ENCODE measurements around the gene ARPC5L. TPM values are rescaled to one million over a fixed set of nuclear protein-coding genes. Genes with fewer than 3 reads are reported as not detected.

The ARPC5L gene
- total RNA-seq, 1 experiment from 2014 or later = 50.0 TPM

GRCh38 chr9:124828489-124829333, 33.2 kb upstream of the ARPC5L start:
- intact Hi-C loops (cut with micrococcal nuclease) = no loop called here

GRCh38 chr9:124829334-124829669, 32.6 kb upstream of the ARPC5L start:
- Histone ChIP-seq H3K79me2 (ENCODE audit: insufficient read depth, low read length) (no peaks in the 10 kb centered on the region), H3K27ac (ENCODE audit: low read depth, low read length) (no peak overlapping the region), H3K9me2 (ENCODE audit: insufficient read depth) (no peaks in the 10 kb centered on the region), H3K9ac (ENCODE audit: low read length) (no peak overlapping the region), H4K20me1 (ENCODE audit: insufficient read depth) (no peaks in the 10 kb centered on the region), H3K4me3 (replicated peaks in 1 of 2; ENCODE audit: low read depth in 1 of 2, low read length in 2 of 2) (no peak overlapping the region), H3K36me3 (ENCODE audit: control insufficient read depth in 1 of 2, insufficient read depth in 2 of 2, low read length in 2 of 2) (no peaks in the 10 kb centered on the region), H3K4me1 (ENCODE audit: control insufficient read depth in 1 of 2, insufficient read depth in 2 of 2, low read length in 2 of 2) (peaks cover 19 to 29% of the 10 kb centered on the region in 2 experiments), H3K9me3 (ENCODE audit: control insufficient read depth in 1 of 2, insufficient read depth in 1 of 2, low read depth in 1 of 2, low read length in 2 of 2) (no peaks in the 10 kb centered on the region), H3K4me2 (ENCODE audit: low read length) (peak overlapping the region; percentile 36; the same call in 1 of the 2 replicates), H2AFZ (ENCODE audit: low read depth, low read length, poor library complexity, severe bottlenecking) (peak overlapping the region; percentile 75), H3K27me3 (ENCODE audit: insufficient read depth, low read length) (no peaks in the 10 kb centered on the region)
- CTCF ChIA-PET = interaction anchor here (0.9 to 2.5 kb wide), 2 partner anchors 11 to 23 kb away, joined by 3 to 10 read pairs; no protein-coding TSS in a partner anchor
- RAD21 ChIA-PET (ENCODE audit: low non-redundant PET in 1 of 2, low total read pairs in 2 of 2, uncharacterized antibody in 2 of 2, unreplicated experiment in 2 of 2) = no interaction called here
- no peak for DNase-seq (ENCODE audit: low read depth, low spot score)
- ATAC-seq = no peak
- POLR2A ChIA-PET = interaction anchor here (0.6 to 0.9 kb wide), 2 partner anchors 11 kb away, joined by 3 read pairs; no protein-coding TSS in a partner anchor
- intact Hi-C loops (cut with micrococcal nuclease) = no loop called here
- no TSS peak for BruUV-seq (replicated peaks)
- TF ChIP-seq EGR1 (IDR thresholded peaks at IDR 0.05; ENCODE audit: low read depth) (no peak), CBX3 (IDR thresholded peaks at IDR 0.05; ENCODE audit: low read depth) (no peak), JUND (IDR thresholded peaks at IDR 0.05) (no peak), ZNF274 (IDR thresholded peaks at IDR 0.05; ENCODE audit: low read depth, low read length) (no peak), SIN3A (IDR thresholded peaks at IDR 0.05; ENCODE audit: low read depth) (no peak), YY1 (IDR thresholded peaks at IDR 0.05; ENCODE audit: extremely low read depth, insufficient replicate concordance, low read depth, low read length) (no peak), MAX (IDR thresholded peaks at IDR 0.05) (no peak), CEBPB (IDR thresholded peaks at IDR 0.05; ENCODE audit: low read depth) (no peak), ATF3 (IDR thresholded peaks at IDR 0.05) (no peak)
- TF ChIP-seq, protein P1, sequence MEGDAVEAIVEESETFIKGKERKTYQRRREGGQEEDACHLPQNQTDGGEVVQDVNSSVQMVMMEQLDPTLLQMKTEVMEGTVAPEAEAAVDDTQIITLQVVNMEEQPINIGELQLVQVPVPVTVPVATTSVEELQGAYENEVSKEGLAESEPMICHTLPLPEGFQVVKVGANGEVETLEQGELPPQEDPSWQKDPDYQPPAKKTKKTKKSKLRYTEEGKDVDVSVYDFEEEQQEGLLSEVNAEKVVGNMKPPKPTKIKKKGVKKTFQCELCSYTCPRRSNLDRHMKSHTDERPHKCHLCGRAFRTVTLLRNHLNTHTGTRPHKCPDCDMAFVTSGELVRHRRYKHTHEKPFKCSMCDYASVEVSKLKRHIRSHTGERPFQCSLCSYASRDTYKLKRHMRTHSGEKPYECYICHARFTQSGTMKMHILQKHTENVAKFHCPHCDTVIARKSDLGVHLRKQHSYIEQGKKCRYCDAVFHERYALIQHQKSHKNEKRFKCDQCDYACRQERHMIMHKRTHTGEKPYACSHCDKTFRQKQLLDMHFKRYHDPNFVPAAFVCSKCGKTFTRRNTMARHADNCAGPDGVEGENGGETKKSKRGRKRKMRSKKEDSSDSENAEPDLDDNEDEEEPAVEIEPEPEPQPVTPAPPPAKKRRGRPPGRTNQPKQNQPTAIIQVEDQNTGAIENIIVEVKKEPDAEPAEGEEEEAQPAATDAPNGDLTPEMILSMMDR (IDR thresholded peaks at IDR 0.05 in 2 of 3, conservative IDR thresholded peaks at IDR 0.05 in 1 of 3; ENCODE audit: borderline replicate concordance in 1 of 3, insufficient read depth in 1 of 3, low read depth in 2 of 3, low read length in 2 of 3) = no peak

More at GRCh38 chr9:124828489-124829333, 33.2 kb upstream of the ARPC5L start:
- ChIA-PET CTCF (interaction anchor here (1.4 to 2.5 kb wide), 2 partner anchors 12 to 24 kb away, joined by 4 to 10 read pairs; partner anchors contain the start of gene WDR38), POLR2A (interaction anchor here (0.6 to 0.9 kb wide), 2 partner anchors 10 to 12 kb away, joined by 3 read pairs; no protein-coding TSS in a partner anchor), RAD21 (ENCODE audit: low non-redundant PET in 1 of 2, low total read pairs in 2 of 2, uncharacterized antibody in 2 of 2, unreplicated experiment in 2 of 2) (no interaction called here)
- DNase-seq (ENCODE audit: low read depth, low spot score) (no peak), ATAC-seq (no peak)
- Histone ChIP-seq H3K4me1 (ENCODE audit: control insufficient read depth in 1 of 2, insufficient read depth in 2 of 2, low read length in 2 of 2) (peaks cover 14 to 23% of the 10 kb centered on the region in 2 experiments), H2AFZ (ENCODE audit: low read depth, low read length, poor library complexity, severe bottlenecking) (peak overlapping the region; percentile 75), H3K9me3 (ENCODE audit: control insufficient read depth in 1 of 2, insufficient read depth in 1 of 2, low read depth in 1 of 2, low read length in 2 of 2) (no peaks in the 10 kb centered on the region), H3K27ac (ENCODE audit: low read depth, low read length) (no peak overlapping the region), H3K9me2 (ENCODE audit: insufficient read depth) (no peaks in the 10 kb centered on the region), H3K79me2 (ENCODE audit: insufficient read depth, low read length) (no peaks in the 10 kb centered on the region), H4K20me1 (ENCODE audit: insufficient read depth) (no peaks in the 10 kb centered on the region), H3K36me3 (ENCODE audit: control insufficient read depth in 1 of 2, insufficient read depth in 2 of 2, low read length in 2 of 2) (no peaks in the 10 kb centered on the region), H3K9ac (ENCODE audit: low read length) (no peak overlapping the region), H3K4me3 (replicated peaks in 1 of 2; ENCODE audit: low read depth in 1 of 2, low read length in 2 of 2) (no peak overlapping the region), H3K27me3 (ENCODE audit: insufficient read depth, low read length) (no peaks in the 10 kb centered on the region), H3K4me2 (ENCODE audit: low read length) (peak overlapping the region; percentile 36; the same call in 1 of the 2 replicates)
- no TSS peak for BruUV-seq (replicated peaks)
- no peak for TF ChIP-seq JUND (IDR thresholded peaks at IDR 0.05)
- TF ChIP-seq EZH2phosphoT487 (IDR thresholded peaks at IDR 0.05; ENCODE audit: borderline replicate concordance) = no peak
- TF ChIP-seq RAD21 (IDR thresholded peaks at IDR 0.05; ENCODE audit: low read depth) = no peak
- no peak for TF ChIP-seq ZNF274 (IDR thresholded peaks at IDR 0.05; ENCODE audit: low read depth, low read length)
- no peak for TF ChIP-seq CEBPB (IDR thresholded peaks at IDR 0.05; ENCODE audit: low read depth)
- no peak for TF ChIP-seq YY1 (IDR thresholded peaks at IDR 0.05; ENCODE audit: extremely low read depth, insufficient replicate concordance, low read depth, low read length)
- TF ChIP-seq SP1 (IDR thresholded peaks at IDR 0.05; ENCODE audit: low read depth) = no peak

Measured in HCT116 (cell line).